ENCODE results near the gene CIAO1. TPM values are rescaled to one million over a fixed set of nuclear protein-coding genes. Genes with fewer than 3 reads are reported as not detected.
A peak's percentile ranks its signal among the peaks of the same experiment; 100 is the strongest.

CIAO1 gene
- polyA plus RNA-seq, 3 donors: 73.7 to 93.8 (median 89.4) TPM

- WGBS (ENCODE audit: insufficient coverage): no CpG with 5 or more reads among the region's 1 CpG
- H3K36me3 ChIP-seq (replicated peaks in 1 of 2; ENCODE audit: control insufficient read depth in 1 of 2, insufficient read depth in 2 of 2, low read length in 2 of 2): no peaks in the 10 kb centered on the region
- no peaks in the 10 kb centered on the region for H4K20me1 ChIP-seq (ENCODE audit: insufficient read depth, low read length)
- H2AFZ ChIP-seq (ENCODE audit: insufficient read depth, low read depth, low read length, poor library complexity, severe bottlenecking): peak overlapping the region; percentile 62
- TF ChIP-seq, protein P1, sequence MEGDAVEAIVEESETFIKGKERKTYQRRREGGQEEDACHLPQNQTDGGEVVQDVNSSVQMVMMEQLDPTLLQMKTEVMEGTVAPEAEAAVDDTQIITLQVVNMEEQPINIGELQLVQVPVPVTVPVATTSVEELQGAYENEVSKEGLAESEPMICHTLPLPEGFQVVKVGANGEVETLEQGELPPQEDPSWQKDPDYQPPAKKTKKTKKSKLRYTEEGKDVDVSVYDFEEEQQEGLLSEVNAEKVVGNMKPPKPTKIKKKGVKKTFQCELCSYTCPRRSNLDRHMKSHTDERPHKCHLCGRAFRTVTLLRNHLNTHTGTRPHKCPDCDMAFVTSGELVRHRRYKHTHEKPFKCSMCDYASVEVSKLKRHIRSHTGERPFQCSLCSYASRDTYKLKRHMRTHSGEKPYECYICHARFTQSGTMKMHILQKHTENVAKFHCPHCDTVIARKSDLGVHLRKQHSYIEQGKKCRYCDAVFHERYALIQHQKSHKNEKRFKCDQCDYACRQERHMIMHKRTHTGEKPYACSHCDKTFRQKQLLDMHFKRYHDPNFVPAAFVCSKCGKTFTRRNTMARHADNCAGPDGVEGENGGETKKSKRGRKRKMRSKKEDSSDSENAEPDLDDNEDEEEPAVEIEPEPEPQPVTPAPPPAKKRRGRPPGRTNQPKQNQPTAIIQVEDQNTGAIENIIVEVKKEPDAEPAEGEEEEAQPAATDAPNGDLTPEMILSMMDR (IDR thresholded peaks at IDR 0.05): no peak
- intact Hi-C loops (cut with micrococcal nuclease): no loop called here
- Mint-ChIP-seq H3K9me3 (no peaks in the 10 kb centered on the region), H3K27ac (peak overlapping the region in 4 of 7 donors; percentile 44 to 73 (median 66)), H3K36me3 (peaks cover 0 to 3% of the 10 kb centered on the region in 2 donors), H3K27me3 (ENCODE audit: low read depth in 3 of 3) (peaks cover 25 to 32% (median 28%) of the 10 kb centered on the region in 3 donors), H3K4me1 (peaks cover 48% of the 10 kb centered on the region), H3K4me3 (peak overlapping the region; percentile 44 to 66)
- DNase-seq: no peak
- peaks cover 35 to 44% of the 10 kb centered on the region in 2 donors for H3K4me1 ChIP-seq (ENCODE audit: control insufficient read depth in 1 of 2, insufficient read depth in 2 of 2, low read length in 2 of 2)
- no peaks in the 10 kb centered on the region for H3K79me2 ChIP-seq (ENCODE audit: insufficient read depth, low read length)
- no peak overlapping the region for H3K9ac ChIP-seq (ENCODE audit: insufficient read depth, low read length, poor library complexity, severe bottlenecking)
- H3K4me2 ChIP-seq (replicated peaks; ENCODE audit: extremely low read depth, low read length, poor library complexity, severe bottlenecking): peak overlapping the region; percentile 59
- H3K27me3 ChIP-seq (ENCODE audit: control insufficient read depth in 2 of 2, insufficient read depth in 2 of 2, low read length in 2 of 2): peaks cover 0 to 5% of the 10 kb centered on the region in 2 donors
- no peaks in the 10 kb centered on the region for H3K9me3 ChIP-seq (replicated peaks in 1 of 2; ENCODE audit: control insufficient read depth in 1 of 2, insufficient read depth in 1 of 2, low read length in 2 of 2)
- peak overlapping the region in 1 of 3 experiments; percentile 45 for H3K4me3 ChIP-seq (replicated peaks in 1 of 3; ENCODE audit: low read depth in 2 of 3, low read length in 3 of 3)
- H3K27ac ChIP-seq (ENCODE audit: low read depth in 1 of 2, low read length in 2 of 2): no peak overlapping the region
Measured at GRCh38 chr2:96319396-96319795, 53.4 kb downstream of the CIAO1 start.

DNA sequence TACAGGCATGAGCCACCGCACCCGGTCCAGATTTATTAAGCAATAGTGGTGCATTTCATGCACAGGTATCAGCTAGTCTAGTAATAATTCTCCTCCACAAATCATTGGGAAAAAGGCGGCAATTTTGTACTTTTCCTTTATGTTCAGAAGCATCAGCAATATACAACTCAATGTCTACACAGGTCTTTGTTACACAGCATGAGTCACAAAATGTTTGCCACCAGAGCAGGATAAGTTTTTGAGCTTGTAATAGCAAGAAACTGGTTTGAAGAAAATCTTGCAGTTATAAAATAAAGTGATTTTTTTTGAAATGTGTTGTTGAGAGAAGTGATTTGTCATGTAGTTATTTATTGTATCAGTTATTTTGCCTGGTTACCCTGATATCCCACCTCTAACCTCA is 54.3 kb downstream of the CIAO1 start:
- H3K9me3 ChIP-seq (replicated peaks in 1 of 2; ENCODE audit: control insufficient read depth in 1 of 2, insufficient read depth in 1 of 2, low read length in 2 of 2): no peaks in the 10 kb centered on the region
- peaks cover 0 to 5% of the 10 kb centered on the region in 2 donors for H3K27me3 ChIP-seq (ENCODE audit: control insufficient read depth in 2 of 2, insufficient read depth in 2 of 2, low read length in 2 of 2)
- no peaks in the 10 kb centered on the region for H3K79me2 ChIP-seq (ENCODE audit: insufficient read depth, low read length)
- Mint-ChIP-seq H3K4me3 (peak overlapping the region in 1 of 2 donors; percentile 98), H3K36me3 (peaks cover 0 to 3% of the 10 kb centered on the region in 2 donors), H3K9me3 (no peaks in the 10 kb centered on the region), H3K27ac (no peak overlapping the region), H3K27me3 (ENCODE audit: low read depth in 3 of 3) (peaks cover 25 to 32% (median 29%) of the 10 kb centered on the region in 3 donors), H3K4me1 (peaks cover 50% of the 10 kb centered on the region)
- WGBS (ENCODE audit: insufficient coverage): no CpG with 5 or more reads among the region's 3 CpGs
- H4K20me1 ChIP-seq (ENCODE audit: insufficient read depth, low read length): no peaks in the 10 kb centered on the region
- H3K36me3 ChIP-seq (replicated peaks in 1 of 2; ENCODE audit: control insufficient read depth in 1 of 2, insufficient read depth in 2 of 2, low read length in 2 of 2): no peaks in the 10 kb centered on the region
- no peak for DNase-seq
- H3K4me1 ChIP-seq (ENCODE audit: control insufficient read depth in 1 of 2, insufficient read depth in 2 of 2, low read length in 2 of 2): peaks cover 41 to 50% of the 10 kb centered on the region in 2 donors
- no peak overlapping the region for H2AFZ ChIP-seq (ENCODE audit: insufficient read depth, low read depth, low read length, poor library complexity, severe bottlenecking)
- intact Hi-C loops (cut with micrococcal nuclease): no loop called here
- TF ChIP-seq, protein P1 (IDR thresholded peaks at IDR 0.05): no peak
- H3K4me3 ChIP-seq (replicated peaks in 1 of 3; ENCODE audit: low read depth in 2 of 3, low read length in 3 of 3): no peak overlapping the region
- no peak overlapping the region for H3K9ac ChIP-seq (ENCODE audit: insufficient read depth, low read length, poor library complexity, severe bottlenecking)
- no peak overlapping the region for H3K4me2 ChIP-seq (replicated peaks; ENCODE audit: extremely low read depth, low read length, poor library complexity, severe bottlenecking)
- H3K27ac ChIP-seq (ENCODE audit: low read depth in 1 of 2, low read length in 2 of 2): no peak overlapping the region
